ENCODE data around the gene CLOCK.

- TF ChIP-seq CTCF (conservative IDR thresholded peaks at IDR 0.05; ENCODE audit: low read depth, low read length) (no peak), EZH2 (IDR thresholded peaks at IDR 0.05; ENCODE audit: borderline replicate concordance, low read depth, low read length, poor library complexity, severe bottlenecking) (no peak)
These were observed 164.2 kb downstream of the CLOCK start for GRCh38 chr4:55382488-55383003.

All from A673 (cell line).